Uterus (tissue), 4 donors: ENCODE measurements around the gene E2F2. TPM values are rescaled to one million over a fixed set of nuclear protein-coding genes. Genes with fewer than 3 reads are reported as not detected.

Experiments used
- DNase-seq, 2 donors: peaks; one replicate each; pipeline ENCODE4 v3.0.0-alpha.2; 2019 to 2020
- H3K27ac ChIP-seq, 2 donors: fragments of 200-600 bp; sonication (generic); 1 replicate in 1 of 2; 2 replicates in 1 of 2; pipeline ENCODE4 v1.5.1; 2016 to 2018
- H3K27me3 ChIP-seq, 2 donors: fragments of 200-600 bp; sonication (generic); one replicate each; pipeline ENCODE4 v1.5.1; 2018 to 2019; ENCODE audit warnings: control low read depth in 1 of 2
- H3K36me3 ChIP-seq, 2 donors: fragments of 200-600 bp; sonication (generic); one replicate each; pipeline ENCODE4 v1.5.1; 2019; ENCODE audit warnings: control low read depth in 1 of 2
- H3K4me1 ChIP-seq, 2 donors: fragments of 200-600 bp; sonication (generic); one replicate each; pipeline ENCODE4 v1.5.1; 2018 to 2019; ENCODE audit warnings: control low read depth in 1 of 2
- H3K4me3 ChIP-seq, 2 donors: fragments of 200-600 bp; sonication (generic); 1 replicate in 1 of 2; 2 replicates in 1 of 2; pipeline ENCODE4 v1.5.1; 2018 to 2019; ENCODE audit warnings: mild to moderate bottlenecking in 1 of 2
- H3K9me3 ChIP-seq, 2 donors: fragments of 200-600 bp; sonication (generic); one replicate each; pipeline ENCODE4 v1.5.1; 2019; ENCODE audit warnings: control low read depth in 1 of 2
- CTCF ChIP-seq, 4 experiments: fragments of 200-600 bp in 2 of 4; fragments of 450-650 bp in 2 of 4; sonication (generic) in 2 of 4; IDR thresholded peaks; one replicate each; pipeline ENCODE4 v1.5.1; 2016 to 2019; ENCODE audit warnings: antibody characterized with exemption in 4 of 4, mild to moderate bottlenecking in 2 of 4, moderate library complexity in 1 of 4
- POLR2A ChIP-seq, 2 donors: fragments of 450-650 bp; IDR thresholded peaks; one replicate each; pipeline ENCODE4 v1.6.1; 2016; ENCODE audit warnings: antibody characterized with exemption in 2 of 2, mild to moderate bottlenecking in 1 of 2, moderate library complexity in 1 of 2
- intact Hi-C: fragments of 100-400 bp; cut with DNase I; formaldehyde crosslinking; loops from one replicate; pipeline ENCODE4 v1.15.1; 2023; ENCODE audit warnings: low total_unique reads
- total RNA-seq, 4 donors: library from RNA; depleted of rRNA in 3 of 4; stranded (reverse); fragments of >200 nt in 3 of 4; gene quantifications; one replicate each; pipeline versions ENCODE4 v1.1.0 to v1.2.4, GENCODE V29; 2014 to 2023
- donor health status: DM: yes; HTN: yes; CAD: no.

Gene E2F2
- total RNA-seq = 1 to 10 TPM in 1 of 4 donors, under 1 TPM in 1, not detected in 2; 0.12 to 4.4 TPM

- no peaks in the 10 kb centered on the region for H3K27me3 ChIP-seq
- no peak within 1 kb of the TSS for H3K27ac ChIP-seq
- peaks cover 0 to 9% of the 10 kb centered on the region in 2 donors for H3K4me1 ChIP-seq
- TF ChIP-seq POLR2A (IDR thresholded peaks at IDR 0.05) = peak in 1 of 2 donors; percentile 13
- peak in 1 of 4 experiments; percentile 6 for TF ChIP-seq CTCF (IDR thresholded peaks at IDR 0.05)
- DNase-seq = peak; percentile 81 to 86
- no peaks in the 10 kb centered on the region for H3K9me3 ChIP-seq
- H3K4me3 ChIP-seq = peak within 1 kb of the TSS; percentile 10 to 34
- no peaks in the 10 kb centered on the region for H3K36me3 ChIP-seq
- intact Hi-C loops = no loop called here
Observed at GRCh38 chr1:23530747-23531561, at the start of gene E2F2. E2F2 (minus strand) TSS chr1:23531233; CDS start chr1:23530793, 440 bp downstream.

- H3K27ac ChIP-seq = peak overlapping the region; percentile 71 to 78
- no peak overlapping the region for H3K4me3 ChIP-seq
- no peaks in the 10 kb centered on the region for H3K36me3 ChIP-seq
- H3K9me3 ChIP-seq = no peaks in the 10 kb centered on the region
- H3K27me3 ChIP-seq = no peaks in the 10 kb centered on the region
- intact Hi-C loops = no loop called here
- TF ChIP-seq POLR2A (IDR thresholded peaks at IDR 0.05) (no peak), CTCF (IDR thresholded peaks at IDR 0.05) (no peak)
- H3K4me1 ChIP-seq = peaks cover 0 to 5% of the 10 kb centered on the region in 2 donors
- no peak for DNase-seq
Observed at GRCh38 chr1:23578997-23579363, 47.9 kb upstream of the E2F2 start.

- TF ChIP-seq POLR2A (IDR thresholded peaks at IDR 0.05) (no peak), CTCF (IDR thresholded peaks at IDR 0.05) (no peak)
- H3K27me3 ChIP-seq = no peaks in the 10 kb centered on the region
- H3K4me1 ChIP-seq = peaks cover 0 to 5% of the 10 kb centered on the region in 2 donors
- intact Hi-C loops = no loop called here
- DNase-seq = no peak
- no peaks in the 10 kb centered on the region for H3K36me3 ChIP-seq
- H3K4me3 ChIP-seq = no peak overlapping the region
- H3K9me3 ChIP-seq = no peaks in the 10 kb centered on the region
- peak overlapping the region; percentile 71 to 78 for H3K27ac ChIP-seq
Observed at GRCh38 chr1:23578311-23578996, 47.4 kb upstream of the E2F2 start.

DNA sequence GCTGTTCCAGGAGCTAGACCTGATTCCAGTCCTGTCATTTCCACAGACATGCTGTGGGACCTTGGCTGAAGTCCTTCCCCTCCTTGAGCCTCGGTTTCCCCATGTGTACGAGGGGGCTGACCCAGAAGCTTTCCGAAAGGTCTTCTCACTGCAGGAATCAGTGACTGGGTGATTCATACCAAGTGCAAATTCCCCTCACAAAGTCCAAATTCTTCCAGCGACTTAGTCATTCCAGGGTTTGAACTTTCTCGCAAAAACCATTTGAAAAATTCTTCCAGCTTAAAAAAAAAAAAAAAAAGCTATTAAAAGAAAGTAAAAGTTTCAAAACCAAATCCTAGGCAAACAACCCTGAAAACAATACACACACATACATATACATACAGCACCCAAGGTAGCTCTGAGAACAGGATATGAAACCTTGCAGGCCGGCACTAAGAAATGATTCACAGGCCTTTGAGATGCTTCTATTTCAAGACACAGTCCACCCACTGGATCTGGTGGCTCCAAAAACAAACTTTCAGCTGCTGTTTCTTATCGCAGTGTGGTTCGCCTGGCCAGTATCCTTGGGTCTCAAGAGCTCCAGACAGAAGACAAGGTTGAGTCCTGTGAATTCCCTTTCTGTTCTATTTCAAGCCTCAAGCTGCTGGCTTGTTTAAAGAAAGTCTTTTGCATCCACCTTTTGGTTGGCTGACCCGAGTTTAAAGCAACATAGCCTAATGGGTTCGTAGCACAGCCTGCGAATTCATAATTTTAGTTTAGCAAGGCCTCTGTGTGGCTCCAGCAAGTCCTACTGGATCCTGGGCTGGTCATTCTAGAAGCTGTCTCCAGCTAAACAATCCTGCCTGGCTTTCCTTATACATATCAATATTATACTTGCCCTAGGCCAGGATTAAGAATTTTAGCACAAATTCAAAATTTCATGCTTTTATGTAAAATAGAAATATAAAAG lies 46.3 kb upstream of the E2F2 start:
- Histone ChIP-seq H3K9me3 (no peaks in the 10 kb centered on the region), H3K4me1 (peaks cover 0 to 5% of the 10 kb centered on the region in 2 donors), H3K4me3 (no peak overlapping the region), H3K36me3 (no peaks in the 10 kb centered on the region), H3K27me3 (no peaks in the 10 kb centered on the region), H3K27ac (peak overlapping the region; percentile 71 to 78)
- TF ChIP-seq POLR2A (IDR thresholded peaks at IDR 0.05) (no peak), CTCF (IDR thresholded peaks at IDR 0.05) (no peak)
- DNase-seq = peak in 1 of 2 donors; percentile 53
- intact Hi-C loops = no loop called here
